Measurements from ENCODE around the gene SSR2.
A peak's percentile ranks its signal among the peaks of the same experiment; 100 is the strongest.

SSR2 gene

GRCh38 chr1:156033011-156033410 lies 12.3 kb upstream of the SSR2 start:
- Histone ChIP-seq H3K9ac (ENCODE audit: low read depth, low read length) (no peak overlapping the region), H3K4me2 (ENCODE audit: low read length) (no peak overlapping the region), H3K27me3 (ENCODE audit: control insufficient read depth, insufficient read depth, low read length) (no peaks in the 10 kb centered on the region), H3K4me3 (ENCODE audit: low read length) (no peak overlapping the region), H3K36me3 (ENCODE audit: insufficient read depth, low read length) (no peaks in the 10 kb centered on the region), H3K4me1 (ENCODE audit: control insufficient read depth, insufficient read depth, low read length) (peaks cover 5% of the 10 kb centered on the region), H3K9me3 (replicated peaks; ENCODE audit: low read length) (no peaks in the 10 kb centered on the region)

- Histone ChIP-seq H3K9ac (ENCODE audit: low read depth, low read length) (no peak overlapping the region), H3K4me2 (ENCODE audit: low read length) (no peak overlapping the region), H3K4me1 (ENCODE audit: control insufficient read depth, insufficient read depth, low read length) (no peaks in the 10 kb centered on the region), H3K9me3 (replicated peaks; ENCODE audit: low read length) (no peaks in the 10 kb centered on the region), H3K27me3 (ENCODE audit: control insufficient read depth, insufficient read depth, low read length) (no peaks in the 10 kb centered on the region), H3K36me3 (ENCODE audit: insufficient read depth, low read length) (no peaks in the 10 kb centered on the region), H3K4me3 (ENCODE audit: low read length) (no peak overlapping the region)
These were observed 5.8 kb upstream of the SSR2 start for GRCh38 chr1:156026588-156026987.

GRCh38 chr1:156025876-156026275 lies 5.1 kb upstream of the SSR2 start:
- Histone ChIP-seq H3K4me1 (ENCODE audit: control insufficient read depth, insufficient read depth, low read length) (no peaks in the 10 kb centered on the region), H3K4me2 (ENCODE audit: low read length) (no peak overlapping the region), H3K27me3 (ENCODE audit: control insufficient read depth, insufficient read depth, low read length) (no peaks in the 10 kb centered on the region), H3K9ac (ENCODE audit: low read depth, low read length) (no peak overlapping the region), H3K36me3 (ENCODE audit: insufficient read depth, low read length) (no peaks in the 10 kb centered on the region), H3K9me3 (replicated peaks; ENCODE audit: low read length) (no peaks in the 10 kb centered on the region), H3K4me3 (ENCODE audit: low read length) (no peak overlapping the region)

DNA sequence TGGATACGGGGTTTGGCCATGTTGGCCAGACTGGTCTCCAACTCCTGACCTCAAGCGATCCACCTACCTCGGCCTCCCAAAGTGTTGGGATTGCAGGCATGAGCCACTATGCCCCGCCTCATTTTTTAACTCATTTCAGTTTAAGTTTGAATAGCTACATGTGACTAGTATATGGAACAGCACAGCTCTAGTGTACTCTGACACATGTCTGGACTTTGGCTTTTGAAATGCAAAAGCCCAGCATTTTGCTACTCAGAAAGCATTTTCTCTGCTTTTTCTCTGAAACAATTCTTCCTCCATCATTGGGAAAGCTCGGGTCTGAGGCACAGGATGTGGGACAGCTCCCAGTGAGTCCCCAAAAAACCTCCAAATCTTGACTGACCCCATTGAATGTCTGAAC lies 4.0 kb upstream of the SSR2 start:
- Histone ChIP-seq H3K27me3 (ENCODE audit: control insufficient read depth, insufficient read depth, low read length) (no peaks in the 10 kb centered on the region), H3K9me3 (replicated peaks; ENCODE audit: low read length) (no peaks in the 10 kb centered on the region), H3K4me3 (ENCODE audit: low read length) (no peak overlapping the region), H3K36me3 (ENCODE audit: insufficient read depth, low read length) (peaks cover under 1% of the 10 kb centered on the region), H3K4me1 (ENCODE audit: control insufficient read depth, insufficient read depth, low read length) (peaks cover 3% of the 10 kb centered on the region), H3K9ac (ENCODE audit: low read depth, low read length) (no peak overlapping the region), H3K4me2 (ENCODE audit: low read length) (no peak overlapping the region)

GRCh38 chr1:156021954-156022353 lies 1.2 kb upstream of the SSR2 start:
- no peaks in the 10 kb centered on the region for H3K27me3 ChIP-seq (ENCODE audit: control insufficient read depth, insufficient read depth, low read length)
- H3K36me3 ChIP-seq (ENCODE audit: insufficient read depth, low read length): peaks cover 20% of the 10 kb centered on the region
- H3K9ac ChIP-seq (ENCODE audit: low read depth, low read length): no peak overlapping the region
- peaks cover 12% of the 10 kb centered on the region for H3K4me1 ChIP-seq (ENCODE audit: control insufficient read depth, insufficient read depth, low read length)
- H3K4me2 ChIP-seq (ENCODE audit: low read length): no peak overlapping the region
- no peaks in the 10 kb centered on the region for H3K9me3 ChIP-seq (replicated peaks; ENCODE audit: low read length)
- H3K4me3 ChIP-seq (ENCODE audit: low read length): no peak overlapping the region

DNA sequence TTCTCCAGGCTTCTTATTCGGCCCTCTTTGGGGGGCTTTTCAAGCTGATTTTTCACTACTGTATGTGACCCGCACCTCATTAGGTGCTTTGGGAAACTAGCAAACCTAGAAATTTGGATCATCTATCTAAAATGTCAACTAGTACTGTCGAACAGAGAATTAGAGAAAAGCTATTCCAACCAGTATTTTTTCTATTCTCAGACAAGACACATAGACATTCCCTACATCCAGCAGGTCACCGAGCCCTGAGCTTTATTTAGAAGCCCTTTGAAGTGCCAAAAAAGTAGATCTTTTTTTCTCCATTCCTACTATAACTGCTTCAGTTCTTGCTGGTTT lies 310 bp upstream of the SSR2 start:
- Histone ChIP-seq H3K4me2 (ENCODE audit: low read length) (peak overlapping the region; percentile 90), H3K9ac (ENCODE audit: low read depth, low read length) (peak overlapping the region; percentile 83), H3K4me1 (ENCODE audit: control insufficient read depth, insufficient read depth, low read length) (peaks cover 12% of the 10 kb centered on the region), H3K36me3 (ENCODE audit: insufficient read depth, low read length) (peaks cover 25% of the 10 kb centered on the region), H3K27me3 (ENCODE audit: control insufficient read depth, insufficient read depth, low read length) (no peaks in the 10 kb centered on the region), H3K9me3 (replicated peaks; ENCODE audit: low read length) (no peaks in the 10 kb centered on the region), H3K4me3 (ENCODE audit: low read length) (peak overlapping the region; percentile 85)

DNA sequence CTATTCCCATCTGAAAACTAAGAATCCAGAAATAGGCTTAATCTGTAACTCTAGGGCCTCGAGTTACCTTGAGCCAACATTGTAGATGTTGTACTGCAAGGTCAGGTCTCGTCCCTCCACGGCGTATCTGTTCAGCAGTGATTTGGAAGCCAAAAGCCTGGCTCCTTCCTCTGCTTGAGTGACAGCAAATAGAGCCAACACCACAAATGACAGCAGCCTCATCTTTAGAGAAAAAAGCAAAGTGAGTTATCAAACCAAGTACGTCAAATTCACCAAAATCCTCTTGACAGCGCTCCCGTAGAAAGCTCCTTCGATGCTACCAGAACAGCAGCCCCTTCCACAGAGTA lies 832 bp downstream of the SSR2 start:
- H3K9me3 ChIP-seq (replicated peaks; ENCODE audit: low read length): no peaks in the 10 kb centered on the region
- H3K4me1 ChIP-seq (ENCODE audit: control insufficient read depth, insufficient read depth, low read length): peaks cover 12% of the 10 kb centered on the region
- peak overlapping the region; percentile 83 for H3K9ac ChIP-seq (ENCODE audit: low read depth, low read length)

GRCh38 chr1:156014829-156015228 lies 5.9 kb downstream of the SSR2 start:
- no peaks in the 10 kb centered on the region for H3K9me3 ChIP-seq (replicated peaks; ENCODE audit: low read length)
- peaks cover 9% of the 10 kb centered on the region for H3K4me1 ChIP-seq (ENCODE audit: control insufficient read depth, insufficient read depth, low read length)
- H3K4me3 ChIP-seq (ENCODE audit: low read length): no peak overlapping the region
- no peak overlapping the region for H3K9ac ChIP-seq (ENCODE audit: low read depth, low read length)
- H3K4me2 ChIP-seq (ENCODE audit: low read length): no peak overlapping the region
- peaks cover 73% of the 10 kb centered on the region for H3K36me3 ChIP-seq (ENCODE audit: insufficient read depth, low read length)
- H3K27me3 ChIP-seq (ENCODE audit: control insufficient read depth, insufficient read depth, low read length): no peaks in the 10 kb centered on the region

More for the DNA sequence above, 832 bp downstream of the SSR2 start:
- Histone ChIP-seq H3K4me3 (ENCODE audit: low read length) (peak overlapping the region; percentile 85), H3K27me3 (ENCODE audit: control insufficient read depth, insufficient read depth, low read length) (no peaks in the 10 kb centered on the region), H3K36me3 (ENCODE audit: insufficient read depth, low read length) (peaks cover 28% of the 10 kb centered on the region), H3K4me2 (ENCODE audit: low read length) (peak overlapping the region; percentile 90)

DNA sequence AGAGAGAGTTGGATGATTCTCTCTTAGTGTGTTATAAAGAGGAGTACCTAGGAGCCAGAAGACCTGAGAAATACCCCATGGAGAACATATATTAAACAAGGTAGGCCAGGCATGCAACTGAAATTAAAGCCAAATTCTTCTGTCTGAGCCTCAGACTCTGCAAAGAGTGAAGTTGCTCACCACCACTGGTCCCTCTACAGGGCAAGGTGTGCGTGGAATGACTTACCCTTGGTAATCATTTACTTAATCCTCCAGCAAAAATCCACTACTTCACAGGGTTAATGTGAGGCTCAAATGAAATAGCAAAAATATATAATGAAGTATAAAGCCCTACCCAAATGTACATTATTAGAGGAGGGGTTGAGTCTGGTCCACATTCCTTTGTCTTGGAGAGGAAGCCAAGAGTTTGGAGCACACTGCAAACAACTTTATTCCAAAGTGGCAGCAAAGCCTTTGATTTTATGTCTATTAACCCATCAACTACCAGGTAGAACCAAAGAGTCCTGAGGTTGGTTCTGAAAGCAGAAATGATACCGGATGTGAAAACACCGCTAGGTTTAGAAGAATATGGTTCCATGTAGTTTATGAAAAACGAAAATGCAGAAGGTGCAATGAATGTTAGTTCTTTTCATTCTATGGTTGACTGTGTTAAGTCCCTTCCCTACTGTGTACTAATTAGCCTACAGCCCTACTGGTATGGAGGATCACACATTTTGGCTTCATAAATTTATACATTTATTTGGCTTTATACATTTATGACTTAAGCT lies 8.5 kb downstream of the SSR2 start:
- no peak overlapping the region for H3K4me3 ChIP-seq (ENCODE audit: low read length)
- H3K4me1 ChIP-seq (ENCODE audit: control insufficient read depth, insufficient read depth, low read length): no peaks in the 10 kb centered on the region
- H3K9me3 ChIP-seq (replicated peaks; ENCODE audit: low read length): no peaks in the 10 kb centered on the region
- H3K36me3 ChIP-seq (ENCODE audit: insufficient read depth, low read length): peaks cover 71% of the 10 kb centered on the region
- H3K4me2 ChIP-seq (ENCODE audit: low read length): no peak overlapping the region
- H3K27me3 ChIP-seq (ENCODE audit: control insufficient read depth, insufficient read depth, low read length): no peaks in the 10 kb centered on the region
- H3K9ac ChIP-seq (ENCODE audit: low read depth, low read length): no peak overlapping the region

GRCh38 chr1:156009404-156009803 lies 11.3 kb downstream of the SSR2 start:
- H3K27me3 ChIP-seq (ENCODE audit: control insufficient read depth, insufficient read depth, low read length): no peaks in the 10 kb centered on the region
- no peak overlapping the region for H3K9ac ChIP-seq (ENCODE audit: low read depth, low read length)
- no peaks in the 10 kb centered on the region for H3K9me3 ChIP-seq (replicated peaks; ENCODE audit: low read length)
- peaks cover 61% of the 10 kb centered on the region for H3K36me3 ChIP-seq (ENCODE audit: insufficient read depth, low read length)
- H3K4me3 ChIP-seq (ENCODE audit: low read length): no peak overlapping the region
- no peaks in the 10 kb centered on the region for H3K4me1 ChIP-seq (ENCODE audit: control insufficient read depth, insufficient read depth, low read length)
- H3K4me2 ChIP-seq (ENCODE audit: low read length): no peak overlapping the region

DNA sequence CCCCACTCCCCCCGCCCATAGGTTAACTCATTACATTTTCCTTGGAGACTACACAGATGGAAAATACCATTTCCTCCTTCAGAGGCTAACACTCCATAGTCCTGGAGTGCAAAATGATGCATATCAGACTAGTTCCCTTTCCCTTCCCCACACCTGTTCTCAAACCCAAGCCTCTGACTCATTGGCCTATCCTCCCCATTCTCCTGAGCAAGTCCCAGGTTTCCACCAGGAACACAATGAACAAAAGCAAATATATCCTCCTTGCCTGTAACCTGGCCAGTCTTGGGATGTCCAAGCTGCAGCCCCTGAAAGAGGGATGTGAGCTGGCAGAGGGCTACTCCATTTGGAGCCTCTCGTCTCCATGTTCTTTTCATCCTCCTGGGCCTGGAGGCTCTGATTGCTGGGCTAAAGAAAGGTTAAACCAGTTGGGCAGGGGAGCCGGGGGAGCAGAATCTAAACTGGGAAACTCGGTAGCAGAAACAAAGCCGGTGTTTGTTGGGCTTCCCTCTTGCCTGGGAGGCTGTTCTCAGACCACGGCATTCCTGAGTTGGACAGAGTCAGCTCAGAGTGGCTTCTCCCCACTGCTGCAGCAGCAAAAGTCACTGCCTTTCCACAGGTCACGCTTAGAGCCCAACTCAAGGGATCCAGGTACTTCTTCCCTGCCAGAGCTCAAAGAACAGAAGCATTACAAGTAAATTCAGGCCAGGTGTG lies 13.9 kb downstream of the SSR2 start:
- Histone ChIP-seq H3K4me3 (ENCODE audit: low read length) (no peak overlapping the region), H3K4me2 (ENCODE audit: low read length) (no peak overlapping the region), H3K27me3 (ENCODE audit: control insufficient read depth, insufficient read depth, low read length) (no peaks in the 10 kb centered on the region), H3K9me3 (replicated peaks; ENCODE audit: low read length) (no peaks in the 10 kb centered on the region), H3K9ac (ENCODE audit: low read depth, low read length) (no peak overlapping the region), H3K4me1 (ENCODE audit: control insufficient read depth, insufficient read depth, low read length) (peaks cover 1% of the 10 kb centered on the region), H3K36me3 (ENCODE audit: insufficient read depth, low read length) (peaks cover 38% of the 10 kb centered on the region)
